Measurements from ENCODE around the gene MPRIP. TPM values are rescaled to one million over a fixed set of nuclear protein-coding genes. Genes with fewer than 3 reads are reported as not detected.
"Not testable (repeated sequence)": the region's sequence is repeated elsewhere in the genome, so short reads cannot be mapped to it uniquely, and the experiment has no call there.

Gene MPRIP
- total RNA-seq, 1 donor from 2014 or later, result 392 TPM

GRCh38 chr17:16999931-17000625 lies 42.2 kb upstream of the MPRIP start:
- peak overlapping the region; percentile 62 for H3K4me3 Mint-ChIP-seq (ENCODE audit: unreplicated experiment)
- TF ChIP-seq CTCF (IDR thresholded peaks at IDR 0.05; ENCODE audit: unreplicated experiment), result no peak
- H3K36me3 Mint-ChIP-seq (ENCODE audit: low read depth, unreplicated experiment), result peaks cover 5% of the 10 kb centered on the region
- H3K9me3 Mint-ChIP-seq (ENCODE audit: unreplicated experiment), result no peaks in the 10 kb centered on the region
- peaks cover 19% of the 10 kb centered on the region for H3K4me1 Mint-ChIP-seq (ENCODE audit: unreplicated experiment)
- H3K27me3 Mint-ChIP-seq (ENCODE audit: unreplicated experiment), result peaks cover 4% of the 10 kb centered on the region
- DNase-seq (ENCODE audit: low spot score), result no peak
- peak overlapping the region; percentile 74 for H3K27ac Mint-ChIP-seq (ENCODE audit: unreplicated experiment)

GRCh38 chr17:17001076-17001777 lies 41.0 kb upstream of the MPRIP start:
- H3K27ac Mint-ChIP-seq (ENCODE audit: unreplicated experiment), result no peak overlapping the region
- H3K9me3 Mint-ChIP-seq (ENCODE audit: unreplicated experiment), result no peaks in the 10 kb centered on the region
- TF ChIP-seq CTCF (IDR thresholded peaks at IDR 0.05; ENCODE audit: unreplicated experiment), result no peak
- DNase-seq (ENCODE audit: low spot score), result no peak
- peaks cover 4% of the 10 kb centered on the region for H3K27me3 Mint-ChIP-seq (ENCODE audit: unreplicated experiment)
- H3K4me1 Mint-ChIP-seq (ENCODE audit: unreplicated experiment), result peaks cover 19% of the 10 kb centered on the region
- peaks cover 5% of the 10 kb centered on the region for H3K36me3 Mint-ChIP-seq (ENCODE audit: low read depth, unreplicated experiment)
- H3K4me3 Mint-ChIP-seq (ENCODE audit: unreplicated experiment), result no peak overlapping the region

DNA sequence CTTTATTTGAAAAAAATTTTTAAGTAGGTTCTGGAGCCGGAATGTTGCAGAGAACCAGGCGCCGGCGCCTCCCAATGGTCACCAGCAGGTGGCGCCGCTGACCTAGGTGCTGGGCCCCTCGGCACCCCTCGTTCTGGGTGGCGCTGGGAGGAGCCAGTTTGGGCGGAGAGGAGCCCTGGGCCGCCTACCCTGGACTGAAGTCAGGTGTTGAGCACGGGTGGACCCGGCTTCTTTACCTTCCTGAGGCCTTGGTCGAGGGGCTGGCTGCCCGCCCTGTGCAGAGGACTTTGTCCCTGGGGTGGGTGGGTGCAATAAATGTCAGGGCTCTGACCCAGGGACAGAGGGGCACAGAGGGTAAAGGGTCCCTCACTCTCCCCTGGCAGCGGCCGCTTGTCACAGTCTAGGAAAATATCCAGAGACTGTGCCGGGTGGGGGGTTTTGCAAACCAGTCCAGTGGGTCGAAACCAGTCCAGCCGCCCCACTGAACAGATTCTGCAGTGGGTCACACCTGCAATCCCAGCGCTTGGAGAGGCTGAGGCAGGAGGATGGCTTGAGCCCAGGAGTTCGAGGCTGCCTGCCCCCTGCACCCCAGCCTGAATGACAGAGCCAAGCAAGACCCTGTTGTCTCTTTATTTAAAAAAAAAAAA lies 40.3 kb upstream of the MPRIP start:
- Mint-ChIP-seq H3K27me3 (ENCODE audit: unreplicated experiment) (peaks cover 4% of the 10 kb centered on the region), H3K36me3 (ENCODE audit: low read depth, unreplicated experiment) (peaks cover 5% of the 10 kb centered on the region), H3K9me3 (ENCODE audit: unreplicated experiment) (no peaks in the 10 kb centered on the region), H3K4me1 (ENCODE audit: unreplicated experiment) (peaks cover 19% of the 10 kb centered on the region), H3K4me3 (ENCODE audit: unreplicated experiment) (no peak overlapping the region), H3K27ac (ENCODE audit: unreplicated experiment) (no peak overlapping the region)
- peak; percentile 96 for TF ChIP-seq CTCF (IDR thresholded peaks at IDR 0.05; ENCODE audit: unreplicated experiment)
- peak; percentile 82 for DNase-seq (ENCODE audit: low spot score)

DNA sequence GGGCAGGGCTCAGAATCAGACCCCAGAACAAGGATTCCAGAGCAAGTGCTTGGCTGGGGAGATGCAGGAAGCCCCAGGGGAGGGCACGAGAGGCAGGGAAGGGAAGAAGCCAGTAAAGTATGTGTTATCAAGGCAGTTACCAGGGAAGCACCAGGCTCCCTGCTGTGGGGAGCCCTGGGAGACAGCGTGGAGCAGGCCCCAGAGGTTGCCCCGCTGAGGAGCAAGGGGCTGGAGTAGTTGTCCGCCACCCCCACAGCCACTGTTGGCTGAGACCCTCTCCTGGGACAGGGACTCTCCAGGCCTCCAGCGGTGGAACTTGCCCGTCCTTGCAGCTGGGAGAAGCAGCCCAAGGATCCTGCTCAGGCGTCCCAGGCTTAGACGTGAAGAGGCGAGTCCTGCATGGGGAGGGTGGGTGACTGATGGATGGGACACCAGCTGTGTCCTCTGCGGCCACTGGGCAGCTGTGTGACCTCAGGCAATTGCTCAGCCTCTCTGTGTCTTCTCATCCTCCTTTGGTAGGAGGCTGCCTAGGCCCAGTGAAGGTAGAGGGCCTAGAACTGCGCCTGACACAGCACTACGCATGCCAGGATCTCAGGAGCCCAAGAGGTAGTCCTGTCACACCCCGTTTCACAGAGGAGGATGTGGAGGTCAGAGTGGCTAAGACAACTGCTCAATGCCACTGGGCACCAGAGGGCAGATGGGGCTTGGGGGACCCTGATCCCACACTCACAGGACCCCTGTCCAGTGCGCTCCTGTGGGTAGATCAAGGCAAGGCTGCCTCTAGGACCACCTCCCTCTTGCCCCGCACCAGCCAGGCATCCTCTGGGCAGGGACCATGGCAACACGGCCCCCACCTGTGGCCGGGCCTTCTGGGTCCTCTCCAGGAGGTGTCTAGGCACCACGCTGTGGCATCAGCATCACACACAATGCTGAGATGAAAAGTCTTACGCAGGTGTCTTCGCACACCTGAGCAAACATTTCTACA lies 39.2 kb upstream of the MPRIP start:
- not testable (repeated sequence) for H3K9me3 Mint-ChIP-seq (ENCODE audit: unreplicated experiment)

More for the DNA sequence above, 39.2 kb upstream of the MPRIP start:
- not testable (repeated sequence) for H3K27ac Mint-ChIP-seq (ENCODE audit: unreplicated experiment); H3K4me3 Mint-ChIP-seq (ENCODE audit: unreplicated experiment); H3K27me3 Mint-ChIP-seq (ENCODE audit: unreplicated experiment); DNase-seq (ENCODE audit: low spot score); H3K36me3 Mint-ChIP-seq (ENCODE audit: low read depth, unreplicated experiment)
- H3K4me1 Mint-ChIP-seq (ENCODE audit: unreplicated experiment), result peaks cover 19% of the 10 kb centered on the region
